ENCODE data around the gene IL3.

DNA sequence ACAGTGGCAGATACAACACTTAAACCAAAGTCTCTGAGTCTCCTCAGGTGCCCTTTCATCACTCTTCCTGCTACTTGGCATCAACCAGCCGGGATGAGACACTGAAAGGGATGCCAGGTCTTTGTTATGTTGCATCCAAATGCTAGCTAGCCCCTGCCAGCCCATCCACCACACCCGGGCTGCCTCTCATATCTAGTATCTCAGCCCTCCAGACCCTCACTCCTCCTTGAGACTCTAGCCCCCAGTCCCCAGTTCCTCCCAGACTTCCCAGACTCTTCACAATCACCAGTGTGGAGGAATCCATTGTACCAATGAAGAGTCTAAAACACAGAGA lies 34.6 kb downstream of the IL3 start:
- TF ChIP-seq, protein P1, sequence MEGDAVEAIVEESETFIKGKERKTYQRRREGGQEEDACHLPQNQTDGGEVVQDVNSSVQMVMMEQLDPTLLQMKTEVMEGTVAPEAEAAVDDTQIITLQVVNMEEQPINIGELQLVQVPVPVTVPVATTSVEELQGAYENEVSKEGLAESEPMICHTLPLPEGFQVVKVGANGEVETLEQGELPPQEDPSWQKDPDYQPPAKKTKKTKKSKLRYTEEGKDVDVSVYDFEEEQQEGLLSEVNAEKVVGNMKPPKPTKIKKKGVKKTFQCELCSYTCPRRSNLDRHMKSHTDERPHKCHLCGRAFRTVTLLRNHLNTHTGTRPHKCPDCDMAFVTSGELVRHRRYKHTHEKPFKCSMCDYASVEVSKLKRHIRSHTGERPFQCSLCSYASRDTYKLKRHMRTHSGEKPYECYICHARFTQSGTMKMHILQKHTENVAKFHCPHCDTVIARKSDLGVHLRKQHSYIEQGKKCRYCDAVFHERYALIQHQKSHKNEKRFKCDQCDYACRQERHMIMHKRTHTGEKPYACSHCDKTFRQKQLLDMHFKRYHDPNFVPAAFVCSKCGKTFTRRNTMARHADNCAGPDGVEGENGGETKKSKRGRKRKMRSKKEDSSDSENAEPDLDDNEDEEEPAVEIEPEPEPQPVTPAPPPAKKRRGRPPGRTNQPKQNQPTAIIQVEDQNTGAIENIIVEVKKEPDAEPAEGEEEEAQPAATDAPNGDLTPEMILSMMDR (IDR thresholded peaks at IDR 0.05): no peak
- no peak for TF ChIP-seq POLR2A (IDR thresholded peaks at IDR 0.05)
